CD4-positive, alpha-beta memory T cell (primary cell): Measurements from ENCODE around the gene TMEM254. TPM values are rescaled to one million over a fixed set of nuclear protein-coding genes. Genes with fewer than 3 reads are reported as not detected.

ENCODE experiments used
- CTCF ChIA-PET: fragments of 350-600 bp; sonication (Branson Sonifier 250); formaldehyde crosslinking; loops from one replicate; lab custom pipeline; 2021; ENCODE audit warnings: inconsistent platforms; ENCODE audit not compliant: partially characterized antibody; lab: Charles Lee
- POLR2A ChIA-PET: fragments of 350-600 bp; sonication (Branson Sonifier 250); formaldehyde crosslinking; loops from one replicate; lab custom pipeline; 2021; ENCODE audit not compliant: partially characterized antibody; lab: Charles Lee
- DNase-seq, 5 donors: peaks; one replicate each; pipeline versions ENCODE4 v3.0.0 to v3.0.0-alpha.2; 2020 to 2022; ENCODE audit warnings: mixed read lengths in 1 of 5
- H3K27ac ChIP-seq: one replicate; pipeline ENCODE4 v1.7.0; 2013; ENCODE audit warnings: low read depth, low read length
- H3K27me3 ChIP-seq: 2 replicates; pipeline ENCODE4 v1.7.0; 2013; ENCODE audit warnings: mild to moderate bottlenecking, low read length, moderate library complexity; ENCODE audit not compliant: insufficient read depth
- H3K36me3 ChIP-seq: 2 replicates; pipeline ENCODE4 v1.7.0; 2013; ENCODE audit warnings: mild to moderate bottlenecking, low read length, moderate library complexity; ENCODE audit not compliant: insufficient read depth
- H3K4me1 ChIP-seq: 2 replicates; pipeline ENCODE4 v1.7.0; 2013; ENCODE audit warnings: mild to moderate bottlenecking, low read length, moderate library complexity; ENCODE audit not compliant: insufficient read depth
- H3K4me3 ChIP-seq, 2 donors: one replicate each; pipeline ENCODE4 v1.7.0; 2013; ENCODE audit warnings: low read length in 2 of 2, mild to moderate bottlenecking in 1 of 2
- H3K9me3 ChIP-seq, 2 donors: one replicate each; pipeline ENCODE4 v1.7.0; 2013; ENCODE audit warnings: low read length in 2 of 2, control low read depth in 1 of 2; ENCODE audit not compliant: control insufficient read depth in 1 of 2
- H3K27ac Mint-ChIP-seq, 7 donors: one replicate each; pipeline ENCODE4 v1.8.0; 2020 to 2021; ENCODE audit warnings: mixed read lengths in 7 of 7, mild to moderate bottlenecking in 6 of 7, inconsistent platforms in 3 of 7, moderate library complexity in 3 of 7
- H3K27me3 Mint-ChIP-seq, 2 donors: one replicate each; pipeline ENCODE4 v1.8.0; 2020 to 2021; ENCODE audit warnings: mixed read lengths in 2 of 2
- H3K36me3 Mint-ChIP-seq, 2 donors: one replicate each; pipeline ENCODE4 v1.8.0; 2020 to 2021; ENCODE audit warnings: mixed read lengths in 2 of 2, inconsistent platforms in 1 of 2, mild to moderate bottlenecking in 1 of 2
- H3K4me1 Mint-ChIP-seq, 4 donors: one replicate each; pipeline ENCODE4 v1.8.0; 2020 to 2021; ENCODE audit warnings: mixed read lengths in 4 of 4, mild to moderate bottlenecking in 1 of 4
- H3K4me3 Mint-ChIP-seq, 8 donors: one replicate each; pipeline ENCODE4 v1.8.0; 2020 to 2021; ENCODE audit warnings: mixed read lengths in 8 of 8, mild to moderate bottlenecking in 7 of 8, moderate library complexity in 6 of 8, inconsistent platforms in 3 of 8
- H3K9me3 Mint-ChIP-seq, 8 donors: one replicate each; pipeline ENCODE4 v1.8.0; 2020 to 2021; ENCODE audit warnings: mixed read lengths in 8 of 8, mild to moderate bottlenecking in 5 of 8, inconsistent platforms in 3 of 8, moderate library complexity in 1 of 8
- intact Hi-C: fragments of 100-400 bp; cut with micrococcal nuclease; formaldehyde crosslinking; loops from one replicate; pipeline ENCODE4 v1.15.1; 2023
- polyA plus RNA-seq, 2 donors: library from polyadenylated mRNA; unstranded; fragments of 300-500 nt; fragmentation: Illumina TruSeq; gene quantifications; one replicate each; pipeline ENCODE4 v1.2.3, GENCODE V29; 2021
- total RNA-seq, 2 experiments: library from RNA; stranded (reverse); gene quantifications; one replicate each; pipeline ENCODE4 v1.2.3, GENCODE V29; 2021

TMEM254 gene
- total and polyA plus RNA-seq, 4 experiments from 2014 or later: 14.2 to 49.4 (median 26.1) TPM

GRCh38 chr10:80075781-80076180, 2.7 kb upstream of the TMEM254 start:
- intact Hi-C loops: loop anchor here (5.0 kb wide), 1 partner anchor 127 kb away; no protein-coding TSS in a partner anchor
- Mint-ChIP-seq H3K27ac (no peak overlapping the region), H3K36me3 (peaks cover 0 to 5% of the 10 kb centered on the region in 2 donors), H3K9me3 (no peaks in the 10 kb centered on the region), H3K4me3 (peak overlapping the region in 2 of 8 donors; percentile 8 to 32), H3K4me1 (peaks cover 13 to 30% (median 17%) of the 10 kb centered on the region in 4 donors), H3K27me3 (no peaks in the 10 kb centered on the region)
- no peaks in the 10 kb centered on the region for H3K27me3 ChIP-seq
- DNase-seq: no peak
- no peak overlapping the region for H3K4me3 ChIP-seq
- H3K4me1 ChIP-seq: peaks cover 21% of the 10 kb centered on the region
- H3K36me3 ChIP-seq: no peaks in the 10 kb centered on the region
- POLR2A ChIA-PET: no interaction called here
- no peaks in the 10 kb centered on the region for H3K9me3 ChIP-seq
- CTCF ChIA-PET: interaction anchor here (0.7 kb wide), 1 partner anchor 369 kb away, joined by 3 read pairs; no protein-coding TSS in a partner anchor
- no peak overlapping the region for H3K27ac ChIP-seq

- ChIA-PET POLR2A (interaction anchor here (1.5 to 2.6 kb wide), 4 partner anchors 10 to 110 kb away, joined by 3 to 14 read pairs (median 6); no protein-coding TSS in a partner anchor), CTCF (interaction anchor here (0.8 to 0.9 kb wide), 2 partner anchors 14 to 17 kb away, joined by 3 to 5 read pairs; no protein-coding TSS in a partner anchor)
- no peaks in the 10 kb centered on the region for H3K9me3 Mint-ChIP-seq
- peak overlapping the region; percentile 92 to 98 (median 96) for H3K4me3 Mint-ChIP-seq
- H3K36me3 ChIP-seq: no peaks in the 10 kb centered on the region
- peak overlapping the region; percentile 85 to 99 (median 98) for H3K27ac Mint-ChIP-seq
- H3K27me3 ChIP-seq: no peaks in the 10 kb centered on the region
- no peak for DNase-seq
- H3K4me1 ChIP-seq: peaks cover 21% of the 10 kb centered on the region
- peaks cover 4 to 11% of the 10 kb centered on the region in 2 donors for H3K36me3 Mint-ChIP-seq
- peaks cover 13 to 30% (median 17%) of the 10 kb centered on the region in 4 donors for H3K4me1 Mint-ChIP-seq
- peak overlapping the region; percentile 83 for H3K27ac ChIP-seq
- intact Hi-C loops: loop anchor here (5.0 kb wide), 1 partner anchor 124 kb away; no protein-coding TSS in a partner anchor
- H3K9me3 ChIP-seq: no peaks in the 10 kb centered on the region
- no peaks in the 10 kb centered on the region for H3K27me3 Mint-ChIP-seq
- peak overlapping the region; percentile 76 to 86 for H3K4me3 ChIP-seq
These were observed 507 bp upstream of the TMEM254 start for GRCh38 chr10:80077869-80078447.

GRCh38 chr10:80079312-80079719, 851 bp downstream of the TMEM254 start:
- POLR2A ChIA-PET: interaction anchor here (0.9 to 2.6 kb wide), 8 partner anchors 8 to 126 kb away, joined by 3 to 14 read pairs (median 4); partner anchors contain the start of gene ANXA11
- peak overlapping the region; percentile 92 to 98 (median 96) for H3K4me3 Mint-ChIP-seq
- CTCF ChIA-PET: interaction anchor here (0.8 to 1.9 kb wide), 6 partner anchors 12 to 125 kb away, joined by 3 to 7 read pairs (median 4); no protein-coding TSS in a partner anchor
- no peaks in the 10 kb centered on the region for H3K9me3 Mint-ChIP-seq
- H3K4me1 Mint-ChIP-seq: peaks cover 13 to 30% (median 17%) of the 10 kb centered on the region in 4 donors
- peak overlapping the region; percentile 85 to 99 (median 98) for H3K27ac Mint-ChIP-seq
- peaks cover 7 to 18% of the 10 kb centered on the region in 2 donors for H3K36me3 Mint-ChIP-seq
- H3K36me3 ChIP-seq: peaks cover 3% of the 10 kb centered on the region
- no peak for DNase-seq
- intact Hi-C loops: loop anchor here (1.0 to 5.0 kb wide), 2 partner anchors 108 to 123 kb away; no protein-coding TSS in a partner anchor
- no peaks in the 10 kb centered on the region for H3K27me3 ChIP-seq
- H3K27ac ChIP-seq: peak overlapping the region; percentile 83
- H3K4me1 ChIP-seq: peaks cover 21% of the 10 kb centered on the region
- no peaks in the 10 kb centered on the region for H3K9me3 ChIP-seq
- H3K4me3 ChIP-seq: peak overlapping the region; percentile 76 to 86
- no peaks in the 10 kb centered on the region for H3K27me3 Mint-ChIP-seq

DNA sequence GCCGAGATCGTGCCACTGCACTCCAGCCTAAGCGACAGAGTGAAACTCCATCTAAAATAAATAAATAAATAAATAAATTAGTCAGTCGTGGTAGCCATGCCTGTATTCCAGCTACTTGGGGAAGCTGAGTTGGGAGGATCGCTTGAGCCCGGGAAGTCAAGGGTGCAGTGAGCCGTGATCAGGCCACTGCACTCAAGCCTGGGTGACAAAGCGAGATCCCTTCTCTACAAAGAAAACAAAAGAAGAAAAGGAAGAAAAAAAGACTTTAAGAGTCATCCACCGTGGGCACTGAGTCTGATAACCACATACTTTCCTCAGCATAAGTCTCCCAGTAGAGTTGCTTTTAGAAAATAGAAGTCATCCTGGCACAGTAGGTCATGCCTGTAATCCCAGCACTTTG, 2.6 kb downstream of the TMEM254 start:
- Mint-ChIP-seq H3K27ac (peak overlapping the region in 2 of 7 donors; percentile 46 to 53), H3K36me3 (peaks cover 12 to 25% of the 10 kb centered on the region in 2 donors), H3K4me3 (no peak overlapping the region), H3K4me1 (peaks cover 13 to 30% (median 17%) of the 10 kb centered on the region in 4 donors), H3K9me3 (no peaks in the 10 kb centered on the region), H3K27me3 (no peaks in the 10 kb centered on the region)
- no peaks in the 10 kb centered on the region for H3K9me3 ChIP-seq
- CTCF ChIA-PET: no interaction called here
- intact Hi-C loops: no loop called here
- peaks cover 5% of the 10 kb centered on the region for H3K36me3 ChIP-seq
- POLR2A ChIA-PET: no interaction called here
- H3K4me3 ChIP-seq: no peak overlapping the region
- no peak overlapping the region for H3K27ac ChIP-seq
- H3K27me3 ChIP-seq: no peaks in the 10 kb centered on the region
- no peak for DNase-seq
- H3K4me1 ChIP-seq: peaks cover 21% of the 10 kb centered on the region

GRCh38 chr10:80081801-80082750, 3.6 kb downstream of the TMEM254 start:
- CTCF ChIA-PET: no interaction called here
- peaks cover 21% of the 10 kb centered on the region for H3K4me1 ChIP-seq
- H3K9me3 ChIP-seq: no peaks in the 10 kb centered on the region
- peaks cover 13 to 30% (median 16%) of the 10 kb centered on the region in 4 donors for H3K4me1 Mint-ChIP-seq
- H3K27ac Mint-ChIP-seq: peak overlapping the region in 1 of 7 donors; percentile 3
- H3K4me3 Mint-ChIP-seq: no peak overlapping the region
- peaks cover 12 to 27% of the 10 kb centered on the region in 2 donors for H3K36me3 Mint-ChIP-seq
- no peak overlapping the region for H3K4me3 ChIP-seq
- no peaks in the 10 kb centered on the region for H3K27me3 Mint-ChIP-seq
- POLR2A ChIA-PET: no interaction called here
- intact Hi-C loops: no loop called here
- DNase-seq: no peak
- H3K9me3 Mint-ChIP-seq: no peaks in the 10 kb centered on the region
- no peaks in the 10 kb centered on the region for H3K27me3 ChIP-seq
- H3K36me3 ChIP-seq: peaks cover 5% of the 10 kb centered on the region
- H3K27ac ChIP-seq: no peak overlapping the region

DNA sequence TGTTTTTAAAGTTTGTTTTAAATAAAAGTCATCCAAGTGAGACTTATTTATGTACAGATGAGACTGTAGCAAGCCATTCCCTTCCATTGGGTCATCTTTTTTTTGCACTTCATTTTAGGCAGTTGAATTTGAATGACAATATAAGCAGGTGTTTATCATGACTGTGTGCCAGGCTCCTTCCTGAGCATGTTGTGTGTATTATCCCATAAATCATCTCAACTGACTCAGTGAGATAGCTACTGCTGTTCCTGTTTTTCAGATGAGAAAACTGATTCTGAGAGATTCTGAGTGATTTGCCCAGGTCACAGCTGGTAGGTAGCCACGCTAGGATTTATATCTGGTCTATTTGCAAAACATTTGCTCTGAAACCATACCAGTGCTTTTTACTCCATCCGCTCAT, 11.7 kb downstream of the TMEM254 start:
- peaks cover 15 to 35% of the 10 kb centered on the region in 2 donors for H3K36me3 Mint-ChIP-seq
- POLR2A ChIA-PET: interaction anchor here (0.6 kb wide), 1 partner anchor 14 kb away, joined by 3 read pairs; no protein-coding TSS in a partner anchor
- Histone ChIP-seq H3K27ac (no peak overlapping the region), H3K36me3 (no peaks in the 10 kb centered on the region), H3K27me3 (no peaks in the 10 kb centered on the region), H3K4me1 (no peaks in the 10 kb centered on the region), H3K9me3 (no peaks in the 10 kb centered on the region), H3K4me3 (no peak overlapping the region)
- intact Hi-C loops: no loop called here
- H3K4me1 Mint-ChIP-seq: no peaks in the 10 kb centered on the region
- CTCF ChIA-PET: interaction anchor here (0.7 kb wide), 1 partner anchor 21 kb away, joined by 3 read pairs; no protein-coding TSS in a partner anchor
- H3K9me3 Mint-ChIP-seq: no peaks in the 10 kb centered on the region
- H3K27me3 Mint-ChIP-seq: no peaks in the 10 kb centered on the region
- no peak for DNase-seq
- H3K27ac Mint-ChIP-seq: no peak overlapping the region
- H3K4me3 Mint-ChIP-seq: no peak overlapping the region
